Vagina (tissue), 2 donors: Measurements from ENCODE around the gene ADCY4.

ENCODE experiments used
- POLR2A ChIP-seq, 2 donors: fragments of 450-650 bp; IDR thresholded peaks; one replicate each; pipeline ENCODE4 v1.6.1; 2017; ENCODE audit warnings: antibody characterized with exemption in 2 of 2, mild to moderate bottlenecking in 2 of 2, moderate library complexity in 2 of 2
- TF ChIP-seq, protein P1 (sequence below), 3 experiments: fragments of 450-650 bp in 2 of 3; fragments of 200-600 bp in 1 of 3; sonication (generic) in 1 of 3; IDR thresholded peaks; one replicate each; pipeline ENCODE4 v1.5.1; 2017 to 2019; ENCODE audit warnings: antibody characterized with exemption in 3 of 3, mild to moderate bottlenecking in 2 of 3, moderate library complexity in 2 of 3

- TF ChIP-seq POLR2A (IDR thresholded peaks at IDR 0.05) = no peak
- TF ChIP-seq, protein P1, sequence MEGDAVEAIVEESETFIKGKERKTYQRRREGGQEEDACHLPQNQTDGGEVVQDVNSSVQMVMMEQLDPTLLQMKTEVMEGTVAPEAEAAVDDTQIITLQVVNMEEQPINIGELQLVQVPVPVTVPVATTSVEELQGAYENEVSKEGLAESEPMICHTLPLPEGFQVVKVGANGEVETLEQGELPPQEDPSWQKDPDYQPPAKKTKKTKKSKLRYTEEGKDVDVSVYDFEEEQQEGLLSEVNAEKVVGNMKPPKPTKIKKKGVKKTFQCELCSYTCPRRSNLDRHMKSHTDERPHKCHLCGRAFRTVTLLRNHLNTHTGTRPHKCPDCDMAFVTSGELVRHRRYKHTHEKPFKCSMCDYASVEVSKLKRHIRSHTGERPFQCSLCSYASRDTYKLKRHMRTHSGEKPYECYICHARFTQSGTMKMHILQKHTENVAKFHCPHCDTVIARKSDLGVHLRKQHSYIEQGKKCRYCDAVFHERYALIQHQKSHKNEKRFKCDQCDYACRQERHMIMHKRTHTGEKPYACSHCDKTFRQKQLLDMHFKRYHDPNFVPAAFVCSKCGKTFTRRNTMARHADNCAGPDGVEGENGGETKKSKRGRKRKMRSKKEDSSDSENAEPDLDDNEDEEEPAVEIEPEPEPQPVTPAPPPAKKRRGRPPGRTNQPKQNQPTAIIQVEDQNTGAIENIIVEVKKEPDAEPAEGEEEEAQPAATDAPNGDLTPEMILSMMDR (IDR thresholded peaks at IDR 0.05) = peak; percentile 38 to 81 (median 51)
Measured at GRCh38 chr14:24332268-24332993, 2.4 kb downstream of the ADCY4 start.
